GM08714 (cell line): Measurements from ENCODE around the gene KIAA1143.
A peak's percentile ranks its signal among the peaks of the same experiment; 100 is the strongest.

Source experiments
- H3K4me3 ChIP-seq: fragments of 200-500 bp; sonication (Bioruptor generic); 2 replicates; pipeline ENCODE4 v1.5.1; 2014; ENCODE audit warnings: mild to moderate bottlenecking, low read length, inconsistent platforms
- ZNF274 ChIP-seq: IDR thresholded peaks from 2 replicates; pipeline ENCODE4 v1.6.1; 2012; ENCODE audit warnings: mild to moderate bottlenecking, low read depth, low read length

KIAA1143 gene

GRCh38 chr3:44761424-44762169 lies at the start of gene KIAA1143, which contains the start of gene KIF15:
TSS of gene KIAA1143 (minus strand) at chr3:44761619. CDS start at chr3:44761602, 17 bp downstream.
TSS of gene KIF15 (plus strand) at chr3:44761794. CDS start at chr3:44761866, 72 bp downstream.
- TF ChIP-seq ZNF274: no peak
- peak within 1 kb of the TSS; percentile 92 for H3K4me3 ChIP-seq

- no peak overlapping the region for H3K4me3 ChIP-seq
- TF ChIP-seq ZNF274: no peak
These were observed 44.5 kb upstream of the KIAA1143 start for GRCh38 chr3:44805960-44806359.

DNA sequence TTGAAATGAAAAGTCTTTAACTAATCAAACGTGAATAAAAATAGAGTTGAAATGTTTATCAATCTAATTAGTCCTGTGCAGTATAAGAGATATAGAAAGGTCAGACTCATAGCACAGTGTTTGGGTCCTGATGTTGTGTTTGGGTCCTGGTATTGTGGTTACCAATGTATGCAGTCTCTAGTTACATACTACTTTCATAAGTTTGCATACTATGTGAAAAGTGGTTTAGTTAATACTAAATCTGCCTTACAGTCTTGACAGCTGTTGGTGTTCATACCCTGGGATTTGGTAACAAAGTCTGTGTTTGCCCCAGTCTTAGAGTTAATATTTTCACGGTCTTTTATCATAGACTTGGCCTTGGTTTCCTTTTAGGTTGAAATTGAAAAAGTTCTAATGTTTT lies 41.9 kb upstream of the KIAA1143 start:
- no peak for TF ChIP-seq ZNF274
- H3K4me3 ChIP-seq: no peak overlapping the region

GRCh38 chr3:44802011-44802410 lies 40.6 kb upstream of the KIAA1143 start:
- no peak for TF ChIP-seq ZNF274
- no peak overlapping the region for H3K4me3 ChIP-seq

- TF ChIP-seq ZNF274: no peak
- H3K4me3 ChIP-seq: no peak overlapping the region
These were observed 33.8 kb upstream of the KIAA1143 start for GRCh38 chr3:44795197-44795596.

DNA sequence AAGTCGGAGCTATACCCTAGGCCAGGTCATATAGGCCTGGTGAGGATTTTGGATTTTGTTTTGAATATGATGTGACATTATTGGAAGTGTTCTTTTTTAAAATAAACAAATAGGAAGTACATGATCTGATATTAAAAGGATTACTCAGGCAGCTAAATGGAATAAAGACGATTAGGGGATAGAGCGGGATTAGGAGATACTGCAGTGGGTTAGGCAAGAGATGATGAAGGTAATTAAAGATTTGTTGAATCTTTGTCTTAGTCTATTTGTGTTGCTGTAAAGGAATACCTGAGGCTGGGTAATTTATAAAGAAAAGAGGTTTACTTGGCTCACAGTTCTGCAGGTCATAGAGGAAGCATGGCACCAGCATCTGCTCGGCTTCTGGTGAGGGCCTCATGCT lies 21.5 kb upstream of the KIAA1143 start:
- no peak for TF ChIP-seq ZNF274
- H3K4me3 ChIP-seq: no peak overlapping the region

GRCh38 chr3:44772099-44772442 lies 10.7 kb upstream of the KIAA1143 start:
- H3K4me3 ChIP-seq: no peak overlapping the region

GRCh38 chr3:44771424-44772098 lies 10.1 kb upstream of the KIAA1143 start:
- no peak for TF ChIP-seq ZNF274
- no peak overlapping the region for H3K4me3 ChIP-seq

More at GRCh38 chr3:44772099-44772442, 10.7 kb upstream of the KIAA1143 start:
- TF ChIP-seq ZNF274: no peak

DNA sequence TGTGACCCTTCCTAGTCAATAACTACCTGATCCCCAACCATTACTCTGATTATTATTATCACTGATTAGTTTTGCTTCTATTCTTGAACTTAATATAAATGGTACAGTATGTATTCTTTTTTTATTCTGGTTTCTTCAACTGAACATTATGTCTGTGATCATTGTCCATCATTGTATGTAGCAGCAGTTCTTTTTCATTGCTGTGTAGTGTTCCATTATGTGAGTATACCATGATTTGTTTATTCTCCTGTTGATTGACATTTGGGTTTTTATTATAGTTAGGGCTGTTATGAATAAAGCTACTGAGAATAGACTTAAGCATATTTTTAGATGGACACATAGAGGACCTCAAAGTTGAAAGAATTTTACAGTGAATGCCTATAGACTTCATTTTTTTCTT lies 2.8 kb upstream of the KIAA1143 start:
- TF ChIP-seq ZNF274: no peak
- H3K4me3 ChIP-seq: no peak overlapping the region

GRCh38 chr3:44762690-44763089 lies 1.3 kb upstream of the KIAA1143 start:
- no peak for TF ChIP-seq ZNF274
- H3K4me3 ChIP-seq: peak overlapping the region; percentile 92; the same call in 1 of the 2 replicates

- no peak for TF ChIP-seq ZNF274
- peak overlapping the region; percentile 92 for H3K4me3 ChIP-seq
These were observed 805 bp upstream of the KIAA1143 start for GRCh38 chr3:44762170-44762677.

- no peak for TF ChIP-seq ZNF274
These were observed 357 bp downstream of the KIAA1143 start for GRCh38 chr3:44761101-44761423.

DNA sequence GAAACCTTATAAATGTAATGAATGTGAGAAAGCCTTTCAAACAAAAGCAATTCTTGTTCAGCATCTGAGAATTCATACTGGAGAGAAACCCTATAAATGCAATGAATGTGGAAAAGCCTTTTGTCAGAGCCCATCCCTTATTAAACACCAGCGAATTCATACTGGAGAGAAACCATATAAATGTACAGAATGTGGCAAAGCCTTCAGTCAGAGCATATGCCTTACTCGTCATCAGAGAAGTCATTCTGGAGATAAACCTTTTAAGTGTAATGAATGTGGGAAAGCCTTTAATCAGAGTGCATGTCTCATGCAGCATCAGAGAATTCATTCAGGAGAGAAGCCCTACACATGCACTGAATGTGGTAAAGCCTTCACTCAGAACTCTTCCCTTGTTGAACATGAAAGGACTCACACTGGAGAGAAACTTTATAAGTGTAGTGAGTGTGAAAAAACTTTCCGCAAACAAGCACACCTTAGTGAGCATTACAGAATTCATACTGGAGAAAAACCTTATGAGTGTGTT lies 26.7 kb downstream of the KIAA1143 start:
- no peak overlapping the region for H3K4me3 ChIP-seq
- peak; percentile 91 for TF ChIP-seq ZNF274

More at GRCh38 chr3:44761101-44761423, 357 bp downstream of the KIAA1143 start:
- peak overlapping the region; percentile 92 for H3K4me3 ChIP-seq

- TF ChIP-seq ZNF274: no peak
- H3K4me3 ChIP-seq: peak within 1 kb of the TSS; percentile 67
These were observed 32.0 kb downstream of the KIAA1143 start, which contains the start of gene ZNF501 for GRCh38 chr3:44729384-44729910. TSS of gene ZNF501 (plus strand) at chr3:44729635. CDS start at chr3:44734422, 4,787 bp downstream.

GRCh38 chr3:44722103-44722401 lies 39.4 kb downstream of the KIAA1143 start:
- no peak; the same call in 1 of the 2 replicates for TF ChIP-seq ZNF274

More at GRCh38 chr3:44722103-44722401, 39.4 kb downstream of the KIAA1143 start:
- H3K4me3 ChIP-seq: no peak overlapping the region
